Lower lobe of right lung (tissue), 2 donors: ENCODE results near the gene AMMECR1. TPM values are rescaled to one million over a fixed set of nuclear protein-coding genes. Genes with fewer than 3 reads are reported as not detected.
A peak's percentile ranks its signal among the peaks of the same experiment; 100 is the strongest.

Source experiments
- ATAC-seq, 2 donors: fragments of 200-7000 bp; cut with Tn5 transposase; one replicate each; pipeline ENCODE4 v1.9.1; 2020 to 2022; ENCODE audit warnings: mild to moderate bottlenecking in 2 of 2, moderate library complexity in 2 of 2
- DNase-seq: peaks from one replicate; pipeline ENCODE4 v3.0.0-alpha.2; 2020
- H3K27ac ChIP-seq: fragments of 200-600 bp; one replicate; pipeline ENCODE4 v1.8.0; 2022
- H3K27me3 ChIP-seq: fragments of 200-600 bp; one replicate; pipeline ENCODE4 v1.8.0; 2022; ENCODE audit warnings: low read depth
- H3K36me3 ChIP-seq: fragments of 200-600 bp; one replicate; pipeline ENCODE4 v1.8.0; 2022; ENCODE audit warnings: mild to moderate bottlenecking
- H3K4me1 ChIP-seq: fragments of 200-600 bp; one replicate; pipeline ENCODE4 v1.8.0; 2022
- H3K4me3 ChIP-seq: fragments of 200-600 bp; one replicate; pipeline ENCODE4 v1.8.0; 2022; ENCODE audit warnings: mild to moderate bottlenecking
- H3K9me3 ChIP-seq: fragments of 200-600 bp; one replicate; pipeline ENCODE4 v1.8.0; 2022
- intact Hi-C: fragments of 100-400 bp; cut with DNase I; formaldehyde crosslinking; loops from one replicate; pipeline ENCODE4 v1.11.0; 2022
- total RNA-seq: library from RNA; stranded (reverse); fragmentation: NEBNext Ultra II Directional; extraction: Animal tissue kit (Norgen Biotek cat#: 25700); gene quantifications from one replicate; pipeline ENCODE4 v1.2.1, GENCODE V29; 2021
- TF ChIP-seq, protein P1 (sequence below): fragments of 200-600 bp; IDR thresholded peaks from one replicate; pipeline ENCODE4 v1.8.0; 2022; ENCODE audit warnings: antibody characterized with exemption, mild to moderate bottlenecking
- donor health status: DM: no; HTN: yes; CAD: no; lungs with severe emphysema.

AMMECR1 gene
- total RNA-seq, 1 donor from 2014 or later = 6.5 TPM

DNA sequence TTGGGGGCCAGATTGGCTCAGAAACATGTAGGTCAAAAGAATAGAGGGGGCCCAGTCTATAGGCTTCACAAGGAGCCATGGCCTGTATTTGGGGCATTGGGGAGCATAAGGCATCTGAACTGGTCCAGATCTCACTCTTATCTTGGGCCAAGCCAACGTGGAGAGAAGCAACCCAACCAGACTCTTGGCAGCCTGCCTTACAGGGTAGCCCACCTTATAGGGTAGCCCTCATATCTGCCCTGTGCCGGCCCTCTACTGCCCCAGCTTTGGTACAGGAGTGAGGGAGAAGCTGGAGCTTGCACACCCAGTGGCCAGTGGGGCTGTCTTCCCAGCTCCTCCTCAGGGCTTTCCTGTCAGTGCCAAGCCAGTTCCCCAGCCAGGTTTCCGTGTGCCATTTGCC is 142.2 kb downstream of the AMMECR1 start:
- H3K9me3 ChIP-seq = no peaks in the 10 kb centered on the region
- DNase-seq (no peak), ATAC-seq (no peak)
- H3K27ac ChIP-seq = no peak overlapping the region
- no peaks in the 10 kb centered on the region for H3K4me1 ChIP-seq
- intact Hi-C loops = no loop called here
- H3K27me3 ChIP-seq = no peaks in the 10 kb centered on the region
- no peak overlapping the region for H3K4me3 ChIP-seq
- TF ChIP-seq, protein P1, sequence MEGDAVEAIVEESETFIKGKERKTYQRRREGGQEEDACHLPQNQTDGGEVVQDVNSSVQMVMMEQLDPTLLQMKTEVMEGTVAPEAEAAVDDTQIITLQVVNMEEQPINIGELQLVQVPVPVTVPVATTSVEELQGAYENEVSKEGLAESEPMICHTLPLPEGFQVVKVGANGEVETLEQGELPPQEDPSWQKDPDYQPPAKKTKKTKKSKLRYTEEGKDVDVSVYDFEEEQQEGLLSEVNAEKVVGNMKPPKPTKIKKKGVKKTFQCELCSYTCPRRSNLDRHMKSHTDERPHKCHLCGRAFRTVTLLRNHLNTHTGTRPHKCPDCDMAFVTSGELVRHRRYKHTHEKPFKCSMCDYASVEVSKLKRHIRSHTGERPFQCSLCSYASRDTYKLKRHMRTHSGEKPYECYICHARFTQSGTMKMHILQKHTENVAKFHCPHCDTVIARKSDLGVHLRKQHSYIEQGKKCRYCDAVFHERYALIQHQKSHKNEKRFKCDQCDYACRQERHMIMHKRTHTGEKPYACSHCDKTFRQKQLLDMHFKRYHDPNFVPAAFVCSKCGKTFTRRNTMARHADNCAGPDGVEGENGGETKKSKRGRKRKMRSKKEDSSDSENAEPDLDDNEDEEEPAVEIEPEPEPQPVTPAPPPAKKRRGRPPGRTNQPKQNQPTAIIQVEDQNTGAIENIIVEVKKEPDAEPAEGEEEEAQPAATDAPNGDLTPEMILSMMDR = no peak
- no peaks in the 10 kb centered on the region for H3K36me3 ChIP-seq

DNA sequence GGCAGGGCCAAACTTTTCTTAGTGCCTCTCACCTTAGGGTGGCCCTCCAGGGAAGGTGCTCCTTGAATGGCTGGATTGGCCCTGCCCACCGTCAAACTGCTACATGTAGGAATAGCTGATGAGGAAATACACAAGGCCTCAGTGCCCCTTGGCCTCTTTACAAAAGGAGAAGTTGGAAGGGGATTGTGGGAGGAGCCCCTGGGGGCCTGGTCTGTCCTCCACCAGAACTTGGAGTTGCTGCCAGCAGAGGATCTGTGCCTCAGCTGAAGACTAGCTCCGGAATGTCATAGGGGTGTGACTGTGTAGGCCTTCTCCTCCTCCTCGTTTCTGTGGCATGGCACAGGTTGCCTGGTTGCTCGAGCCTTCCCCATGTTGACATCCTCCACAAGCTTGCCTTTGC is 142.7 kb downstream of the AMMECR1 start:
- Histone ChIP-seq H3K4me1 (no peaks in the 10 kb centered on the region), H3K27ac (no peak overlapping the region), H3K9me3 (no peaks in the 10 kb centered on the region), H3K36me3 (no peaks in the 10 kb centered on the region), H3K4me3 (no peak overlapping the region), H3K27me3 (no peaks in the 10 kb centered on the region)
- TF ChIP-seq, protein P1 = no peak
- ATAC-seq (peak; percentile 25 to 68), DNase-seq (no peak)
- intact Hi-C loops = no loop called here

DNA sequence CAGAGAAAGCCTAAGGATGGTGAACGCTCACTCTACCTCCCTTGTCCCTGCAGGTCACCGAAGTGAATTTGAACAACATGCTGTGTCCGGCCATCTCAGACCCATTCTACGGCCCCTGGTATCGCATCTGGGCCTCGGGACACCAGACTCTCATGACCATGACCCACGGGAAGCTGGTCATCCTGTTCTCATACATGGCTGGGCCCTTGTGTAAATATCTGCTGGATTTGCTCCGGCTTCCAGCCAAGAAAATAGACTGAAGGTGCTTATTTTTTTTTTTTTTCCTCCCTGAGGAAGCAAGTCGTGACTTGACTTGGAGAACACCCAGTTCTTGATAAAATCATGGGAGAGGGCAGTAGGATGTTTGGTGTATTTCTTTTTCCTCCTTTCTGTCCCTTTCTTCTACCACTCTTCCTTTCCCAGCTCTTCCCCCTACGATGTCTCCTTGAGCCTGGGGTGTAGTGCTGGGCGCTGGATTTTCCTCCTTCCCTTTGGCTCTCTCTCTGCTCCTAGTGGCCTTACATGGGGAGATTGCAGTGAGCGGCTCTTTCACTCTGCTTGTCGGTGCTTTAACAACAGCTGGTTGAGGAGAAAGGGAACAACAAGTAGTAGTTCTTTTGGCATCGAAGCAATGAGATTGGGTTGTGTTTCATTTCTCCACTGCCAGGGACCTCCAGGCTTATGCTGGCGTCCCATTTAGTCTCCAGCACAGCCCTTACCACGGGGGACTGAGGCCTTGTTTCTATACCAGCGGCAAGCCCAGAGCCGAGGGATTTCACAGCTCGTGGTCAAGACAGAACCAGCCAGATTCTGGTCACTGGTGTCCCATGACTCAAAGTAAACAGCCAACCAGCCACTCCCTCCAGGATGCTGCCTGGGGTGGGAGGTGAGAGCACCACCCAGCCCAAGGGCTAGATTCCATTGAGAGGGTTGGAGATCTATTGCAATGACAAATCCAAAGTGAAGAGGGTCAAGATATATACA is 144.4 kb downstream of the AMMECR1 start:
- H3K4me3 ChIP-seq = no peak overlapping the region
- H3K36me3 ChIP-seq = no peaks in the 10 kb centered on the region
- peak in 1 of 2 donors; percentile 17 for ATAC-seq
- intact Hi-C loops = no loop called here
- H3K4me1 ChIP-seq = no peaks in the 10 kb centered on the region
- H3K27ac ChIP-seq = no peak overlapping the region
- TF ChIP-seq, protein P1 = no peak
- DNase-seq = no peak
- H3K27me3 ChIP-seq = no peaks in the 10 kb centered on the region
- H3K9me3 ChIP-seq = no peaks in the 10 kb centered on the region

DNA sequence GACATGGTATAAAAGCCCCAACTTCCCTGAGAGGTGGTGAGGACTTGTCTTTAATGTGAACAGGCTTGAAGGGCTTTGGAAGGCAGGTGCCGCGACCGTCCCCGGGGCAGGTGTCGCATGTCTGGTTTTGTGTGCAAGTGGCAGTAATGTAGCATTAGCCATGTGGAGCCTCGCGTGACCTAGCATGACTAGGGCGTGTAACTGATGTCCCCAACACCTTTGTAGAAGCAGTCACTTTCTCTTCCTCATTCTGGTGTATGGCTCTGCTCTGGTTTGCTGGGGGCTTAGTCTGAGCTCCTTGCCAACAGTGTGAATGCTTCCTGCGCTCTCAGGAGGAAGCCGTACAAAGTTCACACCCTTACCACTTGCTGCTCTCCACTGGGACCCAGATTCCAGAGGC is 145.7 kb downstream of the AMMECR1 start:
- H3K4me3 ChIP-seq = no peak overlapping the region
- no peaks in the 10 kb centered on the region for H3K4me1 ChIP-seq
- H3K27ac ChIP-seq = no peak overlapping the region
- no peaks in the 10 kb centered on the region for H3K9me3 ChIP-seq
- intact Hi-C loops = no loop called here
- H3K27me3 ChIP-seq = no peaks in the 10 kb centered on the region
- ATAC-seq (no peak), DNase-seq (no peak)
- H3K36me3 ChIP-seq = no peaks in the 10 kb centered on the region
- TF ChIP-seq, protein P1 = no peak

DNA sequence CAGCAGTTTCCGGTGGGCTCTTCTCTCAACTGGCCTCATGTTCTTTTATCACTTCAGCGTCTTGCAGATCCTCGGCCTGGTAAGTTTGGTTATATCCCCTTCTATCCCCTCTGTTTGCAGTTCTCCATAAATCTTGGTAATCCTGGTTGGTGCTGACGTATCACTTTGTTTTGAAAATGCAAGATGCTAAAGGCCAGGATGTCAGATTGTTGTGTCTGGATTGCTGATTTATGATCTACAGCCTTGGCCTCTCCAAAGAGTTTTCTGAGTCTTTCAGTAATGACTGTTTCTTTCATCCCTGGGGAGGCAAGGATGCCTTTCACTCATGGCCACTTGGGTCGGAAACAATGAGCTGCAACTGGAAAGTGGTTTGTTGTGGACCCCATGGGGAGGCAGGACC is 146.4 kb downstream of the AMMECR1 start:
- no peaks in the 10 kb centered on the region for H3K36me3 ChIP-seq
- H3K4me1 ChIP-seq = no peaks in the 10 kb centered on the region
- no peak overlapping the region for H3K27ac ChIP-seq
- intact Hi-C loops = no loop called here
- DNase-seq (no peak), ATAC-seq (no peak)
- no peak overlapping the region for H3K4me3 ChIP-seq
- TF ChIP-seq, protein P1 = no peak
- no peaks in the 10 kb centered on the region for H3K27me3 ChIP-seq
- H3K9me3 ChIP-seq = no peaks in the 10 kb centered on the region
